Activated naive CD8-positive, alpha-beta T cell treated with anti-CD3 and anti-CD28 coated beads, Interleukin-2, amount 10 ng/mL, durations not matched to agents 7 days and 5 days (primary cell): ENCODE results near the gene FRY. TPM values are rescaled to one million over a fixed set of nuclear protein-coding genes. Genes with fewer than 3 reads are reported as not detected.
"Not testable (repeated sequence)": the region's sequence is repeated elsewhere in the genome, so short reads cannot be mapped to it uniquely, and the experiment has no call there.

Source experiments
- ATAC-seq: fragments of 150-1000 bp; cut with Tn5 transposase; one replicate; pipeline ENCODE4 v1.10.0; 2021; ENCODE audit warnings: low read depth, moderate library complexity
- POLR2A ChIA-PET: fragments of 350-600 bp; sonication (Branson Sonifier 250); formaldehyde crosslinking; loops from one replicate; lab custom pipeline; 2021; ENCODE audit warnings: antibody characterized with exemption; lab: Charles Lee
- DNase-seq: peaks from one replicate; pipeline ENCODE4 v3.0.0; 2021
- H3K27ac Mint-ChIP-seq: one replicate; pipeline ENCODE4 v1.8.0; 2022; ENCODE audit warnings: mild to moderate bottlenecking, mixed read lengths
- H3K27me3 Mint-ChIP-seq: one replicate; pipeline ENCODE4 v1.8.0; 2022; ENCODE audit warnings: mild to moderate bottlenecking, moderate library complexity, mixed read lengths
- H3K36me3 Mint-ChIP-seq: one replicate; pipeline ENCODE4 v1.8.0; 2021; ENCODE audit warnings: mild to moderate bottlenecking, mixed read lengths
- H3K4me1 Mint-ChIP-seq: one replicate; pipeline ENCODE4 v1.8.0; 2021; ENCODE audit warnings: mixed read lengths
- H3K4me3 Mint-ChIP-seq: one replicate; pipeline ENCODE4 v1.8.0; 2022; ENCODE audit warnings: mild to moderate bottlenecking, moderate library complexity, mixed read lengths
- H3K9me3 Mint-ChIP-seq: one replicate; pipeline ENCODE4 v1.8.0; 2021; ENCODE audit warnings: mixed read lengths
- total RNA-seq, 2 experiments: library from RNA; stranded (reverse); gene quantifications; one replicate each; pipeline ENCODE4 v1.2.3, GENCODE V29; 2021

Gene FRY
- total RNA-seq, 2 experiments from 2014 or later, result 1.4 to 3.2 TPM

DNA sequence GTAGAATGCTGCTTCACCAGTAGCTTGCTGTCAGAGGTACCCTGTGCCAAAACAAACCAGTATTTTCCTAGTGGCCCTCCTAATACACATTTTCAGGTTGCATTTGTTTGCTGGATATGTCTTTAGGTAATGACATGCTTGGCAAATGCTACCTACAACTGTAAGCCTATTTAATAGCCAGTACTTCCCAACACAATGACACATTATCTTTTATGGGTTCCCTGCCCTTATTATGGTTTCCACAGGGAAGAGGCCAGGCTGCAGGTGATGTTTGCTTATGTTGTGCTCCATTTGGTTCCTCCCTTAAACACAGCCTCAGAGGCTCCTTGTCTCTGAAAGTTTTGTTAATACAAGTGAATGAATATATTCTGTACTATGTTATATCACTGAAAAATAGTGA, 24.7 kb downstream of the FRY start:
- no peak overlapping the region for H3K27ac Mint-ChIP-seq
- no peaks in the 10 kb centered on the region for H3K36me3 Mint-ChIP-seq
- no peak for DNase-seq
- H3K27me3 Mint-ChIP-seq, result peaks cover 2% of the 10 kb centered on the region
- no peaks in the 10 kb centered on the region for H3K4me1 Mint-ChIP-seq
- no peaks in the 10 kb centered on the region for H3K9me3 Mint-ChIP-seq
- no peak for ATAC-seq
- H3K4me3 Mint-ChIP-seq, result no peak overlapping the region
- POLR2A ChIA-PET, result no interaction called here

DNA sequence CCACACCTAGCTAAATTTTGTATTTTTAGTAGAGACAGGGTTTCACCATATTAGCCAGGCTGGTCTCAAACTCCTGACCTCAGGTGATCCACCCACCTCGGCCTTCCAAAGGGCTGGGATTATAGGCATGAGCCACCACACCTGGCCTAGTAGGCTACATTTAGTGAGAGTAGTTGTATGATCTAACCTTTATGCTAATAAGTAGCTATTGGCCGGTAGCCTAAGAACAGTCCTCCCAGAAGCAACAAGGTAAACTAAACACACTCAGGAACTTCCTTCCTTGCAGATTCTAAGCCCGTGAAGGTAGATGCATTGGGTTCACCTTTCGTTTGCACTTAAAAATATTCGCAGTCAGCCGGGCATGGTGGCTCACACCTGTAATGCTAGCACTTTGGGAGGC, 25.8 kb downstream of the FRY start:
- H3K27me3 Mint-ChIP-seq, POLR2A ChIA-PET, H3K4me3 Mint-ChIP-seq: not testable (repeated sequence)

DNA sequence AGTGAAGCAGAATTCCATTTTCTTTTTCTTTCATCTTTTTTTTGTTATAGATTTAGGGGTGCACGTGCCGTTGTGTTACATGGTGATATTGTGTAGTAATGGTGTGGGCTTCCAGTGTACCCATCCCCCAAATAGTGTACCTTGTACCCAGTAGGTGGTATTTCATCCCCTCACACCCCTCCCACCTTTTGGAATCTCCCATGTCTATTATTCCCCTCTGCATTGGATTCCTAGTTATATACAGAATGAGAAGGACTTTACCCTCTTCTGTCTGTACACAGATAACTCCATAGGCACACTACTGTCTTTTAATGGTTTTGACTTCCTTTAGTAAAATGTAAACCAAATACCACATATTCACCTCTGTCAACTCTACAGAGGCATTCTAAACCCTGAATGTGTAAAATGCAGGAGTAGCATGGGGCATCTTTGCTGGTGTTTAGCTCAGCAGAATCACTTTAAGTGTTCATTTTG, 28.0 kb downstream of the FRY start:
- Mint-ChIP-seq H3K36me3 (no peaks in the 10 kb centered on the region), H3K27me3 (peaks cover 2% of the 10 kb centered on the region), H3K4me1 (no peaks in the 10 kb centered on the region), H3K9me3 (no peaks in the 10 kb centered on the region), H3K27ac (no peak overlapping the region), H3K4me3 (no peak overlapping the region)
- ATAC-seq, result no peak
- no peak for DNase-seq
- POLR2A ChIA-PET, result no interaction called here

More for the DNA sequence above, 25.8 kb downstream of the FRY start:
- ATAC-seq, H3K9me3 Mint-ChIP-seq, H3K36me3 Mint-ChIP-seq, DNase-seq, H3K4me1 Mint-ChIP-seq, H3K27ac Mint-ChIP-seq: not testable (repeated sequence)

DNA sequence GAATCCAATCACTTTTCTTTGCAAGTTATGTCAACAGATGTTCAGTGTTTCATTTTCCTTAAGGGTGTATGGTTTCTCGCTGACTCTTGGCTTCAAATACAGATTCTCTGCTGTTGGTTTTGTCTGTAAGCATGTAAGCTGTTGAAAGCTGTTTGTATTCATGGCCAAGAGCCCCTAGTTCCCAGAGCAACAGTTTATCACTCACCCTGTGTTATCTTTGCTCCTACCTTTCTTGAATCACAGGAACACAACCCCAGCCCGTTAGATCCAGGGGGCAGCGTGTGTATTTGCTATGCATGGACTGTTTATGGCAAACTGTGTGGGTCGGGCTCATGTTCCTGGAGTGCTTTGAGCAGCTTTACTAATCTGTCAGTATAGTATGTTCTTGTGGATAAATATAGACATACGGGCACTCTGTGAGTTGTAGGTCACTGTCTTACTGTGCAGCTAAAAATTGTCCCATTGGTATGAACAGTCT, 28.9 kb downstream of the FRY start:
- DNase-seq, result no peak
- ATAC-seq, result no peak
- H3K4me3 Mint-ChIP-seq, result no peak overlapping the region
- H3K27me3 Mint-ChIP-seq, result peaks cover 2% of the 10 kb centered on the region
- POLR2A ChIA-PET, result no interaction called here
- H3K9me3 Mint-ChIP-seq, result no peaks in the 10 kb centered on the region
- no peaks in the 10 kb centered on the region for H3K36me3 Mint-ChIP-seq
- H3K27ac Mint-ChIP-seq, result no peak overlapping the region
- H3K4me1 Mint-ChIP-seq, result no peaks in the 10 kb centered on the region

DNA sequence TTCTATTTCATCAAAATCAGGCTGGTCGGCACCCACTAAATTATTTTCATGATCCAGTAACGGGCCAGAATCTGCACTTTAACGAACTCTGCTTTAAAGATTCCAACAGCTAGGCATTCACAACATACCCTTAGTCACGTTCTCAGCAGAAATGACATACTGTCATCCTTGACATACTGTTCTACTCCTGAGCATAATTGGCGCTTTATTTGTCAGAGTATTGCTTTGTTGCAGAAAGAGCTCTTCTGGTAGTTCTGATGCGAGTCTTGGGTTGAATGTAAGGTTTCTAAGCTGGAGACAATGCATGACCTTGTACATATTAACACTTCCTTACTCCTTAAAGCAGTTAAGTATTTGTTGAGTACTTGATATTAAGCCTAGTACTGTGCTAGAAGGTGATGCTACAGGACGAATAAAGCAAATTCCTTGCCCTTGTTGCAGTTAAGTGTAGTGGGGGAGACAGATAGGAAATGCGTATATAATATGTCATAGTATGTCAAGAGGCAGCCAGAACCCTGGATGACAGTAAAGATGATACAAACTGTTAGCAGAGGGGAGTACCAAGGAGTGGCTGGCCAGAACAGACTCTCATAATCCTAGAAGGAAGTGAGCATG, 32.2 kb downstream of the FRY start:
- Mint-ChIP-seq H3K27me3 (peaks cover 5% of the 10 kb centered on the region), H3K36me3 (no peaks in the 10 kb centered on the region), H3K4me1 (no peaks in the 10 kb centered on the region), H3K27ac (no peak overlapping the region), H3K4me3 (no peak overlapping the region), H3K9me3 (no peaks in the 10 kb centered on the region)
- no peak for DNase-seq
- POLR2A ChIA-PET, result no interaction called here
- ATAC-seq, result no peak

DNA sequence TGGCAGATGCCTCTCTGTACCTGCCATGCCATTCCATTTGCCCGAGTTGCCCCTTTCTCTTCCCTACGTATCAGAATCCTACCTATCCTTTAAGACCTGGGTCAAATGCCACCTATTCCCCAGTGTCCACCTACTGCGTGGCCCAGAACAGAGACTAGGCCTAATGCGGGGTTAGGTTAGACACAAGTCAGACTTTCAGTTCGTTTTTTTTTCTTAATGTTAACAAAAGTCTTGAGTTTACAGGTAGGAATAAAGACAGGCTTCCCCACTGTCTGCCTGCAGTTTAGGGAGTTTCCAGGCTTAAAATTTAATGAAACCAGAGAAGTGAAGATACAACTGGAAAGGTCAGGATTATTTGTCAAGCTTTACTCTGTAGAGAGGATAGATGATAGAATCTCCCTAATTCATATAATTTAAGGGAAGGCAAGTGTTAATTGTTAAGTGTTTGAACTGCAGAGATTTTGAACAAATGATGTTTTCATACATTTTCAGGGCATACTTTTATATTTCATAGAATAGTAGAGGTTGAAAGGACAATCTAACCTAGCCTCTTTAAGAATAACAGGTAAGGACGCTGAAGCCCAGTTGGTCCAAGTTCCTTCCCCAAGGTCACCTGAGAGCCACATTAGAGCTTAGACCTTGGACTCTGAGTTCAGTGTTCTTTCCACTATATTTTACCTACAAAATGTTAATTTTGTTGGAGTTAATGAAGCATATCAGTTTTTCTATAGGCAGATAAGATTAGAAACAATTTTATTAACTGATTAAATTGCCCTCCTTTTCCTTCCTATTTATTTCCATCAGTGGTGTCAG, 35.8 kb downstream of the FRY start:
- Mint-ChIP-seq H3K4me3 (no peak overlapping the region), H3K27ac (no peak overlapping the region), H3K4me1 (no peaks in the 10 kb centered on the region)

DNA sequence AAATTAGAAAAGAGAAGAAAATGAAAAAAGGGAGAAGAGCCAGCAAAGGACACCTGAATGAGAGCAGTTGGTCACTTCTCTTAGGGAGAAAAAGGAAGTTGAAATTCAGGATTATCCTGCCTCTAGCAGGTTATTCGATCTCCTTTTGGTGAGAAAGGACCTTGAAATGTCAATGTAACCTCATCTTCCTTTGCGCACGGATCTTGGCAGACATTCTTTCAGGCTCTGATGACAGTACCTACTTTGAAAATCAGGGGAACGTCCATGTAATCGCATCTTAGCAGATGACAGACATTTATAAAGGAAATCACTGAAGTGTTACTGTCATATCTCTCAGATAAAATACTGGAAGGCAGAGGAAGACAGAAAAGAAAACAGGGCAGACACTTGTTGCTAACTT, 36.7 kb downstream of the FRY start:
- no peak for DNase-seq
- ATAC-seq, result no peak
- Mint-ChIP-seq H3K4me1 (no peaks in the 10 kb centered on the region), H3K4me3 (no peak overlapping the region), H3K36me3 (no peaks in the 10 kb centered on the region), H3K27ac (no peak overlapping the region), H3K9me3 (peaks cover 3% of the 10 kb centered on the region), H3K27me3 (peaks cover 5% of the 10 kb centered on the region)
- POLR2A ChIA-PET, result no interaction called here

More for the DNA sequence above, 35.8 kb downstream of the FRY start:
- POLR2A ChIA-PET, result no interaction called here
- Mint-ChIP-seq H3K36me3 (no peaks in the 10 kb centered on the region), H3K27me3 (peaks cover 5% of the 10 kb centered on the region), H3K9me3 (peaks cover 3% of the 10 kb centered on the region)
- DNase-seq, result no peak
- ATAC-seq, result no peak

DNA sequence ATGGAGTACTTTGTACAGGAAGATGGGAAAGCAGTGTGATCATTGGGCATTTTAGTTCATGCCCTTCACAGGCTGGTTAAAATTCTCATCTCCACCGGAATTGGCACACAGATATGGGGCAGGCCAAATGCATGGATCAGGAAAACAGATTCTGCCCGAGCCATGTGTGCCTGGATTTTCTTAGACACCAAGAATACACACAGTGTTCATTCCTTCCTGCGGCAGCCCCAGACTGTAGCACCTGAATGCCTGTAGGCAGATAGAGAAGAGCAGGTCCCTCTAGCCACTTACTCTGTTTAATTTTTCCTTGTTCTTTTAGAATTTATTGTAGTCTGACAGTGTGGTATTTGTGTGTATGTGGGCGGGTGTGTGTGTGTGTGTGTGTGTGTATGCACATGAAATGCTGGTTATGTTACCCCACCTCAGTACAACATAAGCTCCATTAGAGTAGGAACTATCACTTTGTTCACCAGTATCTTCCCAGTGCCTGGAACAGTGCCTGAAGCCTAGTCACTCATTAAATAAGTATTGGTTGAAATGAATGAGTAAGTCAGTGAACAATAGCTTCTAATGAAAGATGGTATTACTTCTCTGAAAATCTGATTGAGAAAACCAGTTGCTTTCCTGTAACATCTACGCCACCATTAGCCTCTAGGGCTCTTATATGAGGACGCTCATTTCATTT, 41.7 kb downstream of the FRY start:
- DNase-seq (no peak), ATAC-seq (no peak)
- no peaks in the 10 kb centered on the region for H3K36me3 Mint-ChIP-seq
- no peak overlapping the region for H3K4me3 Mint-ChIP-seq
- H3K27me3 Mint-ChIP-seq, result peaks cover 3% of the 10 kb centered on the region
- no peak overlapping the region for H3K27ac Mint-ChIP-seq
- POLR2A ChIA-PET, result no interaction called here
- H3K9me3 Mint-ChIP-seq, result peaks cover 3% of the 10 kb centered on the region
- no peaks in the 10 kb centered on the region for H3K4me1 Mint-ChIP-seq

DNA sequence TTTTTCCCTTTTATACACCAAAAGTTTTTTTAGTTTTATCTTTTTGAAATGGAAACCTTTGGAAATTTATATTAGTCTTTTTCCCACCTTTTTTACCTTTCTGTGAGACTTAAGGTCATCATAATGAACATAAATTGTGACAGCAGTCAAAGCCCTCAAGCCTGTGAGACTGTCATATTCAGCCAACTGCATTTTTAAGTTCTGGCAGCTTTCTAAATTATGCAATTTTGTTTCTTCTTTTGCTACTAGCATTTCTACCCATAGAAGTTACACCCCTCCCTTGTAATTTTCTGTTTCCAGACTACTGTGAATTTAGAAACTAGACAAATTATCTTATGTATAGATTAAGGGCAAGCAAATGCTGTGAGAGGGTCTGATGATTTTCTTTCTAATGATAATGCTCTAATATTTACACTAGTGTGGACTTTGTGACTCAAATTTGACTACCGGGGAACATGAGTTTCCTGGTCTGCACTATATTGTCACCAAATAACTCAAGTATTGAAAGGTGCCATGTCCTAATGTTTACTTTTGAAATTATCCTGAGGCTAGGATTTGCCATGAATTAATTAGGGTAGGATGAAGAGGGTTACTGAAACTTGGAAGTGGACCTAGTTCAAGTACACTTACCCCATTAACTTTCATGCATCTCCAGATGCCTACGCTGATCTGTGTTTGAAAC, 43.7 kb downstream of the FRY start:
- Mint-ChIP-seq H3K27me3 (peaks cover 4% of the 10 kb centered on the region), H3K4me3 (no peak overlapping the region), H3K4me1 (no peaks in the 10 kb centered on the region), H3K9me3 (peaks cover under 1% of the 10 kb centered on the region), H3K36me3 (no peaks in the 10 kb centered on the region), H3K27ac (no peak overlapping the region)
- no peak for DNase-seq
- POLR2A ChIA-PET, result no interaction called here
- no peak for ATAC-seq

DNA sequence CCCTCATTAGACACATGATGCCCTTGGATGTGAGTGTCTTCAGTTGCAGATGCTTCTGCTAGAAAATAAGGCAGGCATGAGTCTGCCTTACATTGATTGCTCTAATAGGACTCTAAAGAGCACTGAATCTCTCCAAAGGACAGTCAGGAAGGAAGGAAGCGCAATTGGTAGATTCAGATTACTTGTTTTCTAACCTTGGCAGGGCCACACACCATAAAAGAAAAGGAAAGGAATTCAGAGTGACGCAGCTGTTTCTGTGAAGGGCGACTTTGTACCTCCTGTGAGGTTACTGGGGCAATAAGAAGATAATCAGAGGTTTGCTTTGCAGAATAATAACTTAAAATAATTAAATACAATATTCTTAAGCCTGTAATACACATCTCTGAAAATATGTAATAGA, 48.0 kb downstream of the FRY start:
- H3K27me3 Mint-ChIP-seq, result peaks cover 11% of the 10 kb centered on the region
- no peak for ATAC-seq
- H3K36me3 Mint-ChIP-seq, result no peaks in the 10 kb centered on the region
- H3K27ac Mint-ChIP-seq, result no peak overlapping the region
- POLR2A ChIA-PET, result no interaction called here
- no peaks in the 10 kb centered on the region for H3K4me1 Mint-ChIP-seq
- H3K4me3 Mint-ChIP-seq, result no peak overlapping the region
- DNase-seq, result no peak
- no peaks in the 10 kb centered on the region for H3K9me3 Mint-ChIP-seq

DNA sequence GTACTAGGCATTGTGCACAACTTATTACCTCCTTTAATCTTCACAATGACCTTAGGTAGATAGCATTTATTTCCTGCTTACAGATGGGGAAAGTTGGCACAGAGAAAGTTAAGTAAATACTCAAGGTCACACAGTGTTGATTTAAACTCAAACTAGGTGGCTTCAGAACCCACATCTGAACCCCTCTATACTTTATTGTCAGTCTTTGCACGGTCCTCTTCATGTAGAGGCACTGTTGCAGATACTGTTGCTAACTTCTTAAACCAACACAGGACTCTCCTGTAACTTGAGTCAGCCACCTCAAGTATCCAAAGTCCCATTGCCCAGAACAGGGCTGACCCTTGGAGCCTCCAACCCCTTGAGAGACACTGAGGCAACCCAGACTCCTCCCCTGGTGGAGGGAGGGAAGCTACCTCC, 48.8 kb downstream of the FRY start:
- no peak overlapping the region for H3K4me3 Mint-ChIP-seq
- H3K36me3 Mint-ChIP-seq, result no peaks in the 10 kb centered on the region
- no peaks in the 10 kb centered on the region for H3K9me3 Mint-ChIP-seq
- H3K27ac Mint-ChIP-seq, result no peak overlapping the region
- ATAC-seq (no peak), DNase-seq (no peak)
- H3K27me3 Mint-ChIP-seq, result peaks cover 11% of the 10 kb centered on the region
- no peaks in the 10 kb centered on the region for H3K4me1 Mint-ChIP-seq
- POLR2A ChIA-PET, result no interaction called here

DNA sequence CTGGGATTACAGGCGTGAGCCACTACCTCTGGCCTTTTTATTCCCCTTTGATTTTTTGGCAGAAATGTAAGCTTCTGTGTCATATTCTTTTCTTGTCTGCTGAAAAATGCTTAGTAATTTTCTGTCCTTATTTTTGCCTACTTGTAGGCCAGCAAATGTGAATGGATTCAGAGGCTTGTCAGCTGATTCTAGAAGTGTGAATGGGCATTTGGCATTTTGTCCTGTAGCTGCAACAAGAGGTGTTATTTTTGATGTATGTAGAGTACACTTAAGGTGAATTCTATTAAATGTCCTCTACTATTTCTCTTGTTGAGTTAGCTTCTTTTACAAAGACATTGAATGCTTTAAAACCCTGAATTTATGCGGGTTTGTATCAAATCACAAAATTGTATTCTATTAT, 50.0 kb downstream of the FRY start:
- no peak overlapping the region for H3K4me3 Mint-ChIP-seq
- H3K4me1 Mint-ChIP-seq, result no peaks in the 10 kb centered on the region
- POLR2A ChIA-PET, result no interaction called here
- DNase-seq (no peak), ATAC-seq (no peak)
- H3K36me3 Mint-ChIP-seq, result no peaks in the 10 kb centered on the region
- no peaks in the 10 kb centered on the region for H3K9me3 Mint-ChIP-seq
- H3K27me3 Mint-ChIP-seq, result peaks cover 11% of the 10 kb centered on the region
- no peak overlapping the region for H3K27ac Mint-ChIP-seq

DNA sequence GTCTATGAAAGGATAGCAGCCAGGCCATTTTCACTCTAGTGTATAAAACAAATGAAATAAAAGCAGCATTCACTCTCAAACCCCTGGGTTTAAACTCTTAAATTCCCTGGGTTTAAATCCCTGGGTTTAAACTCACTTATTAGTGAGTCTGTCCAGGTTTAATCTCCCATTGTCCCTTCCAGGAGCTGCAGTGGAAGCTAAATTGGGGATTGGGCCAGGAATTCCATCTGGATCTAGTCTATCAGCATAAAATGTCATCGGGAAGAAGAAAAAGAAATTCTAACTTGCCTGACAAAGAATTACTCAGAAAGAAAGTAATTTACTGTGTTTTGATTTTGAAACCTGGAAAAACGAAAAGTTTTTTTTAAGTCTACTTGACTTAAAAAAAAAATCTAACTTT, 54.8 kb downstream of the FRY start:
- POLR2A ChIA-PET, result no interaction called here
- ATAC-seq (no peak), DNase-seq (no peak)
- no peaks in the 10 kb centered on the region for H3K36me3 Mint-ChIP-seq
- H3K4me1 Mint-ChIP-seq, result no peaks in the 10 kb centered on the region
- peaks cover 10% of the 10 kb centered on the region for H3K27me3 Mint-ChIP-seq
- H3K4me3 Mint-ChIP-seq, result no peak overlapping the region
- no peaks in the 10 kb centered on the region for H3K9me3 Mint-ChIP-seq
- H3K27ac Mint-ChIP-seq, result no peak overlapping the region
